CD4-positive, alpha-beta T cell (primary cell): ENCODE measurements around the gene RBBP6. TPM values are rescaled to one million over a fixed set of nuclear protein-coding genes. Genes with fewer than 3 reads are reported as not detected.

ENCODE experiments used
- ATAC-seq: fragments of 200-7000 bp; cut with Tn5 transposase; one replicate; pipeline ENCODE4 v1.10.0; 2022; ENCODE audit warnings: mild to moderate bottlenecking; ENCODE audit not compliant: poor library complexity
- CTCF ChIA-PET: fragments of 350-600 bp; sonication (Branson Sonifier 250); formaldehyde crosslinking; loops from one replicate; lab custom pipeline; 2021; ENCODE audit warnings: antibody characterized with exemption, inconsistent platforms; lab: Charles Lee
- POLR2A ChIA-PET: fragments of 350-600 bp; sonication (Branson Sonifier 250); formaldehyde crosslinking; loops from one replicate; lab custom pipeline; 2021; ENCODE audit warnings: antibody characterized with exemption, inconsistent platforms; lab: Charles Lee
- DNase-seq, 14 experiments: peaks; one replicate each; pipeline ENCODE4 v3.0.0-alpha.2; 2013 to 2020; ENCODE audit warnings: mixed read lengths in 2 of 14
- H3K27ac ChIP-seq, 2 donors: one replicate each; pipeline versions ENCODE4 v1.5.1 to v1.7.0; 2013; ENCODE audit warnings: low read length in 2 of 2, low read depth in 1 of 2, mild to moderate bottlenecking in 1 of 2
- H3K27me3 ChIP-seq, 2 experiments: 1 replicate in 1 of 2; 2 replicates in 1 of 2; pipeline versions ENCODE4 v1.6.1 to v1.7.0; 2013; ENCODE audit warnings: low read length in 2 of 2, control low read depth in 1 of 2, mild to moderate bottlenecking in 1 of 2, moderate library complexity in 1 of 2; ENCODE audit not compliant: insufficient read depth in 2 of 2, control insufficient read depth in 1 of 2
- H3K36me3 ChIP-seq: one replicate; pipeline ENCODE4 v1.6.1; 2013; ENCODE audit warnings: low read length, control low read depth; ENCODE audit not compliant: insufficient read depth
- H3K4me1 ChIP-seq: one replicate; pipeline ENCODE4 v1.6.1; 2013; ENCODE audit warnings: low read length, control low read depth; ENCODE audit not compliant: insufficient read depth
- H3K4me3 ChIP-seq: one replicate; pipeline ENCODE4 v1.5.1; 2013; ENCODE audit warnings: mild to moderate bottlenecking, low read length, moderate library complexity
- H3K9me3 ChIP-seq, 2 experiments: 1 replicate in 1 of 2; 2 replicates in 1 of 2; pipeline versions ENCODE4 v1.6.1 to v1.7.0; 2013; ENCODE audit warnings: low read length in 2 of 2, mild to moderate bottlenecking in 2 of 2, control low read depth in 1 of 2, moderate library complexity in 1 of 2; ENCODE audit not compliant: control insufficient read depth in 1 of 2, insufficient read depth in 1 of 2
- H3K27ac Mint-ChIP-seq: one replicate; pipeline ENCODE4 v1.8.0; 2020; ENCODE audit warnings: mixed read lengths
- H3K27me3 Mint-ChIP-seq: one replicate; pipeline ENCODE4 v1.8.0; 2021; ENCODE audit warnings: mixed read lengths
- H3K36me3 Mint-ChIP-seq: one replicate; pipeline ENCODE4 v1.8.0; 2021; ENCODE audit warnings: low read depth, mixed read lengths
- H3K4me1 Mint-ChIP-seq: one replicate; pipeline ENCODE4 v1.8.0; 2021; ENCODE audit warnings: low read depth, mixed read lengths
- H3K4me3 Mint-ChIP-seq: one replicate; pipeline ENCODE4 v1.8.0; 2020; ENCODE audit warnings: mild to moderate bottlenecking, mixed read lengths
- H3K9me3 Mint-ChIP-seq: one replicate; pipeline ENCODE4 v1.8.0; 2020; ENCODE audit warnings: mixed read lengths
- CTCF ChIP-seq: fragments of 200-600 bp; IDR thresholded peaks from one replicate; pipeline ENCODE4 v1.8.0; 2022; ENCODE audit warnings: antibody characterized with exemption, mild to moderate bottlenecking
- intact Hi-C, 2 experiments: fragments of 100-400 bp; cut with DNase I in 1 of 2; cut with micrococcal nuclease in 1 of 2; formaldehyde crosslinking; loops; one replicate each; pipeline versions ENCODE4 v1.15.1 to v1.9.0; 2023 to 2025; cut with DNase I, micrococcal nuclease
- total RNA-seq, 174 experiments: library from RNA in 2 of 174; stranded (reverse) in 2 of 174; gene quantifications; one replicate each; pipeline ENCODE4 v1.2.3 and lab custom pipeline; 2021 to 2026

Gene RBBP6
- total RNA-seq, 2 experiments from 2014 or later: 178 TPM

- Histone ChIP-seq H3K27me3 (no peaks in the 10 kb centered on the region), H3K9me3 (no peaks in the 10 kb centered on the region), H3K4me1 (peaks cover 2% of the 10 kb centered on the region), H3K36me3 (no peaks in the 10 kb centered on the region), H3K4me3 (no peak overlapping the region), H3K27ac (no peak overlapping the region)
- DNase-seq (no peak), ATAC-seq (no peak)
- Mint-ChIP-seq H3K4me3 (no peak overlapping the region), H3K27ac (no peak overlapping the region), H3K27me3 (peaks cover 5% of the 10 kb centered on the region), H3K4me1 (peaks cover under 1% of the 10 kb centered on the region), H3K36me3 (no peaks in the 10 kb centered on the region), H3K9me3 (no peaks in the 10 kb centered on the region)
- ChIA-PET CTCF (no interaction called here), POLR2A (no interaction called here)
- intact Hi-C loops: loop anchor here in 1 of 2 experiments (10.0 kb wide), 1 partner anchor 413 kb away; no protein-coding TSS in a partner anchor
- TF ChIP-seq CTCF: no peak
Observed at GRCh38 chr16:24511792-24512191, 27.6 kb upstream of the RBBP6 start.

DNA sequence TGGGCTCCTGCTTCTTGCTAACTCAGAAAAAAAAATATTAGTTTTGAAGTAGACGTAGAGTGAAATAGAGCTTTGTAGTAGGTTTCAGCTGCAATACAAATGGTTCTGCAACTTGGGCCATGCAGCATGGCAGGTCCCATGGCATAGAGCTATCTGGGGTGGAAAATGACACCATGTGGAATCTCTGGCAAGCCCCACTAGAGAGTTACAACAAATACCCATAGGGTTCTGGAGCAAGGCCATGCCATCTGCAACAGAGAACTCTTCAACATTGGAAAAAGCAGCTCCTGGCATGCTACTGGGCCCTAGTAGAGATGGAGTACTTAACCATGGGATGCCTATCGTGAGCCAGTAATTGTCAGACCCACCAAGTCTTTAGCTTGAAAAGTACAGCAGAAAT lies 25.3 kb upstream of the RBBP6 start:
- H3K27me3 Mint-ChIP-seq: peaks cover 4% of the 10 kb centered on the region
- ChIA-PET CTCF (no interaction called here), POLR2A (no interaction called here)

DNA sequence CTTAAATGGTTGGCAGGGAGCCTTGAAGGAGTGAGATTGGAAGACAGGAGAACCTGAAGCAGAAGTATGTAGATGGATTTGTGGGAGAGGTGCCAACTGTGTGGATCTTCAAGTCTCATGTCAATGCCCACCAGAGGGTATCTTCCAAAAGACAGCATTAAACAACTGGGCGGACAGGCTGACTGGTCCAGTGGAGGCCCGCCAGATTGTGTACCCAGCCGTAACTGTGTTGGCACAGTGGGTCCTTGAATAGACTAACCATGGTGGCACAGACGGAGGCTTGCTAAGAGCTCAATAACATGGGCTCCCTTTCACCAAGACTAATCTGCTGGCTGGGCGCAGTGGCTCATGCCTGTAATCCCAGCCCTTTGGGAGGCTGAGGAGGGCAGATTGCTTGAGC lies 24.2 kb upstream of the RBBP6 start:
- POLR2A ChIA-PET: no interaction called here

More for the DNA sequence above, 25.3 kb upstream of the RBBP6 start:
- Histone ChIP-seq H3K4me1 (peaks cover 8% of the 10 kb centered on the region), H3K9me3 (no peaks in the 10 kb centered on the region), H3K27ac (no peak overlapping the region), H3K27me3 (no peaks in the 10 kb centered on the region), H3K36me3 (no peaks in the 10 kb centered on the region), H3K4me3 (no peak overlapping the region)
- DNase-seq: no peak
- Mint-ChIP-seq H3K4me3 (no peak overlapping the region), H3K9me3 (no peaks in the 10 kb centered on the region), H3K27ac (no peak overlapping the region), H3K4me1 (peaks cover 6% of the 10 kb centered on the region), H3K36me3 (no peaks in the 10 kb centered on the region)
- intact Hi-C loops: loop anchor here in 1 of 2 experiments (10.0 kb wide), 1 partner anchor 411 kb away; no protein-coding TSS in a partner anchor
- no peak for TF ChIP-seq CTCF
- ATAC-seq: no peak

More for the DNA sequence above, 24.2 kb upstream of the RBBP6 start:
- Histone ChIP-seq H3K27me3 (no peaks in the 10 kb centered on the region), H3K36me3 (no peaks in the 10 kb centered on the region), H3K4me1 (peaks cover 8% of the 10 kb centered on the region), H3K27ac (no peak overlapping the region), H3K9me3 (no peaks in the 10 kb centered on the region), H3K4me3 (no peak overlapping the region)
- Mint-ChIP-seq H3K36me3 (no peaks in the 10 kb centered on the region), H3K4me1 (peaks cover 6% of the 10 kb centered on the region), H3K27ac (no peak overlapping the region), H3K9me3 (no peaks in the 10 kb centered on the region), H3K27me3 (peaks cover 4% of the 10 kb centered on the region), H3K4me3 (no peak overlapping the region)
- intact Hi-C loops: loop anchor here in 1 of 2 experiments (10.0 kb wide), 1 partner anchor 410 kb away; no protein-coding TSS in a partner anchor
- no peak for TF ChIP-seq CTCF
- DNase-seq: no peak
- ATAC-seq: no peak
- CTCF ChIA-PET: interaction anchor here (1.0 to 2.4 kb wide), 2 partner anchors 11 to 710 kb away, joined by 3 to 6 read pairs; no protein-coding TSS in a partner anchor
